ENCODE measurements around the gene TTC34.

DNA sequence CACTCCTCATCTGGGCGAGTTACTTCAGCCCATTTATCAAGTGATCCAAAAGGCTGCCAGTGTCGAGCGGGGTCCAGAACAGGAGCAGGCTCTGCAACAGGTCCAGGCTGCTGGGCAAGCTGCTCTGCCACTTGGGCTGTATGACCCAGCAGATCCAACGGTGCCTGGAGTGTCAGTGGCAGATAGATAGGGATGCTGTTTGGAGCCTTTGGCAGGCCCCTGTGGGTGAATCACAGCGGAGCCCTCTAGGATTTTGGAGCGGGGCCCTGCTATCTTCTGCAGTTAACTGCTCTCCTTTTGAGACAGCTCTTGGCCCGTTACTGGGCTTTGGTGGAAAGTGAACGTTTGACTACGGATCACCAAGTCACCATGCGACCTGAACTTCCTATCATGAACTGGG is 176.2 kb downstream of the TTC34 start:
- no peak for TF ChIP-seq CTCF (IDR thresholded peaks at IDR 0.05)
- no peak for TF ChIP-seq EZH2phosphoT487 (IDR thresholded peaks at IDR 0.05; ENCODE audit: borderline replicate concordance, low read depth)
- no peak for TF ChIP-seq MEF2A (IDR thresholded peaks at IDR 0.05; ENCODE audit: borderline replicate concordance, low read depth)
- TF ChIP-seq YY1 (IDR thresholded peaks at IDR 0.05; ENCODE audit: low read depth): no peak
- TF ChIP-seq FOXJ3 (CRISPR knock-in tag; IDR thresholded peaks at IDR 0.05): no peak
- TF ChIP-seq ELF1 (IDR thresholded peaks at IDR 0.05): no peak
- TF ChIP-seq POLR2AphosphoS5 (IDR thresholded peaks at IDR 0.05; ENCODE audit: low read depth, low read length): no peak
- no peak for TF ChIP-seq CHD2 (IDR thresholded peaks at IDR 0.05; ENCODE audit: low read length, partially characterized antibody)
